ENCODE data around the gene PIGU.
"Not testable (repeated sequence)": the region's sequence is repeated elsewhere in the genome, so short reads cannot be mapped to it uniquely, and the experiment has no call there.

PIGU gene, protein sequence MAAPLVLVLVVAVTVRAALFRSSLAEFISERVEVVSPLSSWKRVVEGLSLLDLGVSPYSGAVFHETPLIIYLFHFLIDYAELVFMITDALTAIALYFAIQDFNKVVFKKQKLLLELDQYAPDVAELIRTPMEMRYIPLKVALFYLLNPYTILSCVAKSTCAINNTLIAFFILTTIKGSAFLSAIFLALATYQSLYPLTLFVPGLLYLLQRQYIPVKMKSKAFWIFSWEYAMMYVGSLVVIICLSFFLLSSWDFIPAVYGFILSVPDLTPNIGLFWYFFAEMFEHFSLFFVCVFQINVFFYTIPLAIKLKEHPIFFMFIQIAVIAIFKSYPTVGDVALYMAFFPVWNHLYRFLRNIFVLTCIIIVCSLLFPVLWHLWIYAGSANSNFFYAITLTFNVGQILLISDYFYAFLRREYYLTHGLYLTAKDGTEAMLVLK

DNA sequence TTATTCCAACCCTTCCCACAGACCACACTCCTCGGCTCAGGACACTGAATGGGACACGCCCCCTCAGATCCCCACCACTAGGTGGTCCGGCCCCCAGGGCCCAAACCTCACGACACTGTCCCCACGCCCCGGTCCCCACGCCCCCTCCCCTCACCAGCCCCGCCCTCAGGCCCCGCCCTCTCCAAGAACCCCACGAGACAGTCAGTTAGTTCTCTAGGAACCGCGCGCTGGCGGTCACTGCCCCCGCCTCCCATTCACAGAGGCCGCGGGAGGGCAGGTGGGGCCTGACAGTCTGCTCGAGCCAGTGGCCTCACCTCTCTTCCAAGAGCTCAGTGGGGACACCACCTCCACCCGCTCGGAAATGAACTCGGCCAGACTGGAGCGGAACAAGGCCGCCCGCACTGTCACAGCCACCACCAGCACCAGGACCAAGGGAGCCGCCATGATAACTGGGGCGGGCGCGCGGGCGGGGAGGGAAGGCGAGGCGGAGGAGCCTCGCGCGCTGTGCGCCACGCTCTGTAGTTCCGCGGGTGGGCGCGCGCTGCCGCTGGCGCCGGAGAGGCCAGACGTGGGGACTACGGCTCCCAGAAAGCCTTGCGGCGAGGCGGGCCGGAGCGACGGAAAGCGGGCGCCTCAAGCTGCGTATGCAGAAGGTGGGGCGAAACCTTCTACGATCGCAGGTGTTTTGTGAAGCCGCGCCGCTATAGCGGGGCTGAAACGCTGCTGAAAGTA is at the start of gene PIGU:
TSS of gene PIGU (minus strand) at position 451 of the 732 bp plus-strand sequence. CDS start at position 444, 7 bp downstream.
- peak; percentile 90 for DNase-seq (ENCODE audit: low read depth)

DNA sequence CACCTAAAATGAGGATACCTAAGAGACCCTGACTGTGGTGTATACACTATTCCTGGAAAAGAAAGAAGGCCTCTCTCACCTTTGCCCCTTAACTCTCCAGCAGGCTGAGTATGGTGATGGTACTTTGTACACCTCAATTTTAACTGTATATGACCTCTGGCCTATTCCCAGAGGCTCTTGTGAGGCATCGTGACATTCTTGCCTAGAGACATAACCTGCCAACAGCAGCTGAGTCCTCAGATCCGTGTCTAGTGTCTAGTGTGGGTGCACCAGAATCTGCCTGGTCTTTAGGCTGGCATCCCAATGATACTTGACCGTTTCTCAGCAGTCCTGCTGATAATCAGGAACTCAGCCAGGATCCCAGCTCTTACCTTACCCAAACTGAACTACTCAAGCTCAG is 47.3 kb upstream of the PIGU start:
- no peak for DNase-seq (ENCODE audit: low read depth)

DNA sequence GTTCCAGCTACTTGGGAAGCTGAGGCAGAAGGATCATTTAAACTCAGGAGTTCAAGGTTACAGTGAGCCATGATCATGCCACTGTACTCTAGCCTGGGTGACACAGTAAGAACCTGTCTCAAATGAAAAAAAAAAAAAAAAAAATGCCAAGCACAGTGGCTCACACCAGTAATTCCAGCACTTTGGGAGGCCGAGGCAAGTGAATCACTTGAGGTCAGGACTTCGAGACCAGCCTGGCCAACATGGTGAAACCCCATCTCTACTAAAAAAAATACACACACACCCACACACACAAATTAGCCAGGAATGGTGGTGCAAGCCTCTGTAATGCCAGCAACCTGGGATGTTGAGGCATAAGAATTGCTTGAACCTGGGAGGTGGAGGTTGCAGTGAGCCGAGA is 45.7 kb upstream of the PIGU start:
- DNase-seq (ENCODE audit: low read depth) = not testable (repeated sequence)

DNA sequence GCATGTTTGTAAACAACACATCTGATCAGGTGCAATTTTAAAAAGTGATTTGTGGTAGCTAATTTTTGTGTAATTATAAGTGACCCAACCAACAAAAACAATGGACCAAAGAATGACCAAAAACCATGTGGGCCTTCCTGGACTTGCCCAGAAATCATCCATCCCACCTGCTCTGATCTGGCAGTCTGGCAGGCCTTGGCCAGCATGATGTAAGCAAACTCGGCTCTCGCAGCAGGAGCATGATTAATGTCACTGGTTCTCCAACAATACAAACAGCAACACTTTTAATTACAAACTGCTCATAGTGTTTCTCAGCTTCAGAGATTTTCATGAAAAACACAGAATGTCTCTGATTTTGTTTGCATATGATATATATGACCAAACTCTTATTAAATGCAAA is 43.4 kb upstream of the PIGU start:
- no peak for DNase-seq (ENCODE audit: low read depth)

- DNase-seq (ENCODE audit: low read depth) = not testable (repeated sequence)
These were observed 42.5 kb upstream of the PIGU start for GRCh38 chr20:34719242-34720017.

- DNase-seq (ENCODE audit: low read depth) = no peak
These were observed 40.6 kb upstream of the PIGU start for GRCh38 chr20:34717230-34718095.

DNA sequence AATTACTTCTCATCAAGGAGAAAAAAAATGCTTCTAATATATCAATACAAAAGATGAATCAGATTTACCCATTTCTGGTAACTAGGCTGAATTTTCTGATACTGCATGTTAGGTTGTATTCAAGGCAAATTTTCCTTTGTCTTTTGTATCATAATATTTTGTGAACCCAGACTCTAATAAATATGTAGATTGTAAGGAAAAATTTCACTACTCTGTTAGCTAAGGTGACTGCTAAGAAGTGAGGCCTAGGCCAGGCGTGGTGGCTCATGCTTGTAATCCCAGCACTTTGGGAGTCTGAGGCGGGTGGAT is 40.0 kb upstream of the PIGU start:
- no peak for DNase-seq (ENCODE audit: low read depth)

DNA sequence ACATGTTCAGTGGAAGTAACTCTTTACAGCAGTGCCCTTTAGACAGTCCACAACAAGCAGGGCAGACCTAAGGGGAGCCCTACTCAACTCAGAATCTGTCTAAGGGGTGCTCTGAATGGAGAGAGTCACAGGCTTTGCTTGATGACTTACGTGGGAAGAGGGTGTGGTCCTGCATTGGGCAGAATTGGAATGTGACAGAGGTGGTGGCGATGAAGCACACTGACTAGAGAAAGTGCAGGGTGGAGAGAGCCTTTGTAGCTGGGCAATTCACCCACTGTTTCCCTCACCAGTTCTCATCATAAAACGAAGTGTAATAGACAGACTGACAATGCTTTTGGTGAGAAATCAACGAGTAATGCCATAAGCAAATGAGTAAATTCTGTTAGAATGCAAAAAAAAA is 38.5 kb upstream of the PIGU start:
- no peak for DNase-seq (ENCODE audit: low read depth)

GRCh38 chr20:34713944-34714515 is 37.1 kb upstream of the PIGU start:
- DNase-seq (ENCODE audit: low read depth) = not testable (repeated sequence)

GRCh38 chr20:34713194-34713943 is 36.5 kb upstream of the PIGU start:
- DNase-seq (ENCODE audit: low read depth) = peak; percentile 91

DNA sequence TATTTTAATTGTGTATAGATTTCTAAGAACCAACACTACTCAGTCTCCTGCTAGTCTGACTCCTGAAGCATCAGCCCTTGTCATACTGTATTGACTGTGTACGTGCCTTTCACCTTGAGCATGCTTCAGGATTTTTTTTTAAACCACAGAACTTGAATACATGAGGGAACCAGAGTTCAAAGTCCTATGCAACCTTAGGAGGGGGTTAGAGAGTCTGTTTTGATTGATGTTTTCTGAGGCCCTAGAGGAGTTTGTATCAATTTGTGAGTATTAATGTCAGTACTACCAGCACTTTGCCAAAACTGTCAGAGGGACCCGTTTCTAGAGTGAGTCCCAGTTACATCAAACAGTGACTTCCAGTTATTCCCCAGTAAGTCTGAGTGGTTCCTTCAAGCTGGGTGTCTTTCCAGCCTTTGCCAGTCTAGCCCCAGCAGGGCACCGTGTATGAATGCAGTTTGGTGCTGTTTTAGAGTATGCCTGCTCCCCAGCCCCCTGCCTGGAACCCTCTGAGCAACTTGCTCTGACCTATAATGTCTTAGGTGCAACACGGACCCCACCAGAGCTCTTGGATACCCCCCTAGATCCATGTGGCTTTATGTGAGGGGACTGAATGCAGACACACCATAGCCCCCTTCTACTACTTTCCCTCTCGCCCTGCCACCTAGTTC is 35.8 kb upstream of the PIGU start:
- no peak for DNase-seq (ENCODE audit: low read depth)

DNA sequence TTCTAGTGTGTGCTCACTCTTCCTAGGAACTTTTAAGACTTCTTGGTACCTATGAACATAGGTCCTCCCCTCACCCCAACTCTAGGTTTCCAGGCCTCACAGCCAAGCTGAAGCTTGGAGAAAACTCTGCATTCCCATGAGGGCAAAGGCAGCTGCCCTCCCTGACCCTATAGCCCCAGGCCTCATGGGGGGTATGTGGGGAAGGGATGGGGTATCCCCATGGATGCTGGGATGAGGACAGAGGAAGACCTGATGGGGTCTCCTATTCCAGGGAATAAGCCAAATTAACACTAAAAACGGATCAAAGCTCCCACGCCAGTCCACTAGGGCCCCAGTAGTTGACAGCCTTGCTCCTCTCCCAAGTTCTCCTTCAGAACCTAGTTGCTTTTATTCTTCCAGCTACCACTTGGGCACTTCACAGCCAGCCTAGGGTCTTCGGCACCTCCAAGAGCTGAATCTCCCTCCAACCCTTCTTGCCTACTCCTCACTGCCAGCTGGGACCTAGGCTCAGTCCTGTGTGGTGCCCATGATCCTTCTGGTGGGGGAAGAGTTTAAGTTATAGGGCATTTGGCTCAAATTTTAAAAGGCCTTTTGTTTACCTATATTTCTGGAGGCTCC is 35.0 kb upstream of the PIGU start:
- DNase-seq (ENCODE audit: low read depth) = no peak

GRCh38 chr20:34710861-34711574 is 34.1 kb upstream of the PIGU start:
- DNase-seq (ENCODE audit: low read depth) = no peak

DNA sequence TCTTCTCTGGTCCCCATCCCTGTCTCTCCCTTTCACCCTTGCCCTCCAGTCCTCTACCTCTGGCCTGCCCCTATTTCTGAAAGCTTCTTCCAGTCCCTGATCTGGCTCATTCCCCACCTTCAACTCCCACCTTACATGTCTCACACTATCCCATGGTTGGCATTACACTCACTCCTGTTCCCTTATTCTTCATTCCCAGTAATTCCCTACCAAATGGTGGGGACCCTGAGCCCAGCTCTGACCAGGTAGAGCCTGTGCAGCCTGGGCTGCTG is 33.6 kb upstream of the PIGU start:
- DNase-seq (ENCODE audit: low read depth) = no peak

DNA sequence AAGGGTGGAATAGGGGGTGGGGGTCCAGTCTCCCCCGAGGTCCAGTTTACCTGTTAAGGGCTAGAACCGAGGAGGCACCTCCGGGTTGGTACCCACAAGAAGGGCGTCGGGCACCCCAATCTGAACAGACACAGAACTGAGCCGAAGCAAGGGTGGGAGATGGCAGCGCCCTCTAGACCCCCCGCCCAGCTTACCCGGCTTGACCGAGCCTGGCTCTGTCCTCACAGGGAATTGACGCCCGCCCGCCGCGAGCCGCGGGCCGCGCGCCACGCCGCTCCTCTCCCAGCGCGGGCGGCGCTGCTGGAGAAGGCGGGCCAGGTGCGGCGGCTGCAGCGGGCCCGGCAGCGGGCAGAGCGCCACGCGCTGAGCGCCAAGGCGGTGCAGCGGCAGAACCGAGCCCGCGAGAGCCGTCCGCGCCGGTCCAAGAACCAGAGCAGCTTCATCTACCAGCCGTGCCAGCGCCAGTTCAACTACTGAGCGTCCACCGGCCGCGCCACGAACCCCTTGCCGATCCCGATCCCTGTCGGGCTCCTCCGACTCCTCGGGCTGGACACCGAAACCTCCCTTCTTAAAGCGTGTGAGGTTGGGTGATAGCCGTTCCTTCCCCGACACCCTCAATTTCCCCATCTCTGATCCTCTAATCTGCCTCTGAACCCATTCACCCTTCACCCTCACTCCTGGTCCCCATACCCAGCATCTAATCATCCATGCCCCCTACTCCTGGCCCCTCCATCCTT is 33.1 kb upstream of the PIGU start:
- peak; percentile 33 for DNase-seq (ENCODE audit: low read depth)

DNA sequence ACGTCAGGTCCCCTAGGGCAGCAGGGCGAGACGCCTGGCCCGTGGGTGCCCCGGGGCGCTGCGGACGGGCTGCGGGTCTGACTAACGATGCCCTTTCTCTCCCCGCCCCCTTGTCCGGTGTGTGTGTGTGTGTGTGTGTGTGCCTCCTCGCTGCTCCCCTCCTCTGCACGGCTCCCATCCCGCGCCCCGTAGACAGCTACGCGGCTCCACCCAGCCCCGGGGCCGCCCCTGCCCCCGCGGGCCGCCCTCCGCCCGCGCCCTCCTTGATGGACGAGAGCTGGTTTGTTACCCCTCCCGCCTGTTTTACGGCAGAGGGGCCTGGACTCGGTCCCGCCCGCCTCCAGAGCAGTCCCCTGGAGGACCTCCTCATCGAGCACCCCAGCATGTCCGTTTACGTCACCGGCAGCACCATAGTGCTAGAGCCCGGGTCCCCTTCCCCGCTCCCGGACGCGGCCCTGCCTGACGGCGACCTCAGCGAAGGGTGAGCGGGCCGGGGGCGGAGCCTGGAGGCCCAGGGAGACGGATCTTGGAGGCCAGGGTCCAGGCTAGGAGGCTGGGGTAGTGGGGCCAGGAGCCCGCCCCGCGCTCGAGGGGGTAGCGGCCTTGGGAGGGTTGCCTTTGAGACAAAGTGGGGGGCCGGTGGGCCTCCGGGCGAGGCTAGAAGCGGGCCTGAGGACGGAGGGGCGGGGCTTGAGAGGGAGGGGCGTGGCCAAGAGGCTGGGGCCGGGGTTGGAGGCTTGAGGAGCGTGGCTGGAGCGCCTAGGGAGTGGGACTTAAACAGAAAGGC is 32.3 kb upstream of the PIGU start:
- DNase-seq (ENCODE audit: low read depth) = peak; percentile 41

DNA sequence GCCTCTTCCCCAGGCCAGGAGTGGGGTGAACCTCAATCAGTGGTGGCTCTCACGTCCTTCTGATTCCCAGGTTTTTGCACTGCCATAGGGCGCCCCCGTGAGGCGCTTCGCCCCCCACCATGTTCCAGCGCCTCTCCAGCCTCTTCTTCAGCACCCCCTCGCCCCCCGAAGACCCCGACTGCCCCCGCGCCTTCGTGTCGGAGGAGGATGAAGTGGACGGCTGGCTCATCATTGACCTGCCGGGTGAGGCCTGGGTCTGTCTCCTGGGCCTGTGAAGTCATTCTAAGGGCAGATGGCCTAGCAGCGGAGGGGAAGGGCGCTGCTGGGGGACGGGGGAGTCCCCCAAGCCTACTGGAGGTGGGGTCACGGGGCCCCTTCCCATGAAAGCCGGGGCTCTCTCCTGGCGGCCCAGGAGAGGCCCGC is 31.7 kb upstream of the PIGU start:
- no peak for DNase-seq (ENCODE audit: low read depth)

All from stromal cell of bone marrow (primary cell).